Osteocyte (in vitro differentiated cells): ENCODE results near the gene KDM4C. TPM values are rescaled to one million over a fixed set of nuclear protein-coding genes. Genes with fewer than 3 reads are reported as not detected.

Experiments
- DNase-seq: peaks from one replicate; pipeline ENCODE4 v3.0.0; 2021; ENCODE audit warnings: mixed read lengths; ENCODE audit not compliant: unreplicated experiment; ENCODE audit errors: extremely low spot score
- H3K27ac Mint-ChIP-seq: one replicate; pipeline ENCODE4 v1.8.0; 2021; ENCODE audit warnings: mild to moderate bottlenecking, mixed read lengths; ENCODE audit not compliant: unreplicated experiment
- H3K27me3 Mint-ChIP-seq: one replicate; pipeline ENCODE4 v1.8.0; 2021; ENCODE audit warnings: mixed read lengths; ENCODE audit not compliant: unreplicated experiment
- H3K36me3 Mint-ChIP-seq: one replicate; pipeline ENCODE4 v1.8.0; 2021; ENCODE audit warnings: mixed read lengths; ENCODE audit not compliant: unreplicated experiment
- H3K4me1 Mint-ChIP-seq: one replicate; pipeline ENCODE4 v1.8.0; 2021; ENCODE audit warnings: mixed read lengths; ENCODE audit not compliant: unreplicated experiment
- H3K4me3 Mint-ChIP-seq: one replicate; pipeline ENCODE4 v1.8.0; 2021; ENCODE audit warnings: mild to moderate bottlenecking, moderate library complexity, mixed read lengths; ENCODE audit not compliant: unreplicated experiment
- H3K9me3 Mint-ChIP-seq: one replicate; pipeline ENCODE4 v1.8.0; 2021; ENCODE audit warnings: mixed read lengths; ENCODE audit not compliant: unreplicated experiment
- CTCF ChIP-seq: fragments of 200-600 bp; sonication (generic); IDR thresholded peaks from 2 replicates; pipeline ENCODE4 v1.5.0; 2021; ENCODE audit warnings: antibody characterized with exemption, mild to moderate bottlenecking, moderate library complexity
- total RNA-seq: library from RNA; stranded (reverse); gene quantifications from 2 replicates; pipeline ENCODE4 v1.2.1, GENCODE V29; 2021

Gene KDM4C
- total RNA-seq, 1 donor from 2014 or later = 25.3 TPM

- no peak for TF ChIP-seq CTCF
- Mint-ChIP-seq H3K36me3 (peaks cover 31% of the 10 kb centered on the region), H3K27me3 (no peaks in the 10 kb centered on the region), H3K9me3 (no peaks in the 10 kb centered on the region), H3K4me3 (no peak overlapping the region), H3K27ac (no peak overlapping the region), H3K4me1 (no peaks in the 10 kb centered on the region)
- DNase-seq = no peak
These were observed 227.3 kb downstream of the KDM4C start for GRCh38 chr9:6984941-6985578.

GRCh38 chr9:6986141-6986815 lies 228.5 kb downstream of the KDM4C start:
- H3K27me3 Mint-ChIP-seq = no peaks in the 10 kb centered on the region
- H3K27ac Mint-ChIP-seq = no peak overlapping the region
- no peak for DNase-seq
- no peaks in the 10 kb centered on the region for H3K9me3 Mint-ChIP-seq
- H3K36me3 Mint-ChIP-seq = peaks cover 35% of the 10 kb centered on the region
- no peak overlapping the region for H3K4me3 Mint-ChIP-seq
- TF ChIP-seq CTCF = no peak
- H3K4me1 Mint-ChIP-seq = no peaks in the 10 kb centered on the region

- Mint-ChIP-seq H3K36me3 (peaks cover 36% of the 10 kb centered on the region), H3K27ac (no peak overlapping the region), H3K27me3 (no peaks in the 10 kb centered on the region), H3K9me3 (no peaks in the 10 kb centered on the region), H3K4me3 (no peak overlapping the region), H3K4me1 (no peaks in the 10 kb centered on the region)
- no peak for DNase-seq
- no peak for TF ChIP-seq CTCF
These were observed 229.6 kb downstream of the KDM4C start for GRCh38 chr9:6987381-6987780.

- H3K4me3 Mint-ChIP-seq = no peak overlapping the region
- H3K9me3 Mint-ChIP-seq = no peaks in the 10 kb centered on the region
- no peak for DNase-seq
- peaks cover 22% of the 10 kb centered on the region for H3K36me3 Mint-ChIP-seq
- TF ChIP-seq CTCF = no peak
- no peaks in the 10 kb centered on the region for H3K27me3 Mint-ChIP-seq
- H3K27ac Mint-ChIP-seq = no peak overlapping the region
- no peaks in the 10 kb centered on the region for H3K4me1 Mint-ChIP-seq
These were observed 233.6 kb downstream of the KDM4C start for GRCh38 chr9:6991418-6991817.

- Mint-ChIP-seq H3K4me3 (no peak overlapping the region), H3K27ac (no peak overlapping the region), H3K9me3 (no peaks in the 10 kb centered on the region), H3K27me3 (no peaks in the 10 kb centered on the region), H3K4me1 (peaks cover 6% of the 10 kb centered on the region), H3K36me3 (peaks cover 8% of the 10 kb centered on the region)
- DNase-seq = no peak
- TF ChIP-seq CTCF = no peak
These were observed 238.5 kb downstream of the KDM4C start for GRCh38 chr9:6996061-6996854.
